HG02840 (cell line): Measurements from ENCODE around the gene WNT9A.

Experiments
- ATAC-seq: cut with Tn5 transposase; IDR thresholded peaks from one replicate; pipeline ENCODE4 v1.9.1; 2021; ENCODE audit warnings: mild to moderate bottlenecking, moderate library complexity, moderate number of reproducible peaks; ENCODE audit not compliant: unreplicated experiment, low FRiP score

Gene WNT9A

GRCh38 chr1:227900571-227901051 lies 47.1 kb downstream of the WNT9A start:
- no peak for ATAC-seq

- ATAC-seq, result no peak
These were observed 47.8 kb downstream of the WNT9A start for GRCh38 chr1:227899820-227900449.

GRCh38 chr1:227899141-227899819 lies 48.5 kb downstream of the WNT9A start:
- no peak for ATAC-seq

- ATAC-seq, result no peak
These were observed 49.1 kb downstream of the WNT9A start for GRCh38 chr1:227898502-227899140.

- ATAC-seq, result no peak
These were observed 49.9 kb downstream of the WNT9A start for GRCh38 chr1:227897704-227898438.

GRCh38 chr1:227896710-227897655 lies 50.7 kb downstream of the WNT9A start:
- ATAC-seq, result no peak

GRCh38 chr1:227895828-227896685 lies 51.7 kb downstream of the WNT9A start:
- ATAC-seq, result no peak

- ATAC-seq, result no peak
These were observed 52.8 kb downstream of the WNT9A start for GRCh38 chr1:227894831-227895451.

GRCh38 chr1:227893949-227894721 lies 53.6 kb downstream of the WNT9A start:
- no peak for ATAC-seq

GRCh38 chr1:227893300-227893948 lies 54.3 kb downstream of the WNT9A start:
- ATAC-seq, result no peak

GRCh38 chr1:227892489-227893299 lies 55.0 kb downstream of the WNT9A start:
- no peak for ATAC-seq

- ATAC-seq, result no peak
These were observed 55.7 kb downstream of the WNT9A start for GRCh38 chr1:227891955-227892488.

- ATAC-seq, result no peak
These were observed 56.3 kb downstream of the WNT9A start for GRCh38 chr1:227891223-227891954.

- no peak for ATAC-seq
These were observed 57.1 kb downstream of the WNT9A start for GRCh38 chr1:227890451-227891222.
